ENCODE measurements around the gene LIPC. TPM values are rescaled to one million over a fixed set of nuclear protein-coding genes. Genes with fewer than 3 reads are reported as not detected.

The LIPC gene
- total and polyA plus RNA-seq, 2 of the 4 experiments (the other 2 are of a cell fraction), result 0.07 TPM; not detected in 1

- H3K4me2 ChIP-seq (ENCODE audit: low read depth, low read length), result no peak overlapping the region
- ChIA-PET CTCF (no interaction called here), POLR2A (ENCODE audit: unreplicated experiment) (no interaction called here)
- H3K56ac ChIP-seq (ENCODE audit: extremely low read depth, insufficient read depth, low read length), result no peak overlapping the region
- no peak overlapping the region for H2BK5ac ChIP-seq (ENCODE audit: low read depth, low read length, poor library complexity, severe bottlenecking)
- no peak for ATAC-seq (ENCODE audit: low read depth)
- no peak overlapping the region for H3K4me3 ChIP-seq (ENCODE audit: insufficient read depth, low read depth, low read length)
- peak overlapping the region; percentile 57; the same call in 1 of the 2 replicates for H2AK5ac ChIP-seq (ENCODE audit: low read depth, low read length)
- H2AK9ac ChIP-seq (replicated peaks; ENCODE audit: low read depth, low read length, poor library complexity), result no peak overlapping the region
- dilution Hi-C loops (cut with HindIII; ENCODE audit: low sequenced_read_pairs, unreplicated experiment), result no loop called here
- H3K14ac ChIP-seq (replicated peaks; ENCODE audit: low read depth, low read length), result no peak overlapping the region; the same call in 1 of the 2 replicates
- H3K4me1 ChIP-seq (ENCODE audit: control insufficient read depth, insufficient read depth, low read length), result peaks cover 3% of the 10 kb centered on the region; the same call in 1 of the 2 replicates
- no peak overlapping the region for H3K9ac ChIP-seq (ENCODE audit: low read depth, low read length)
- H3K18ac ChIP-seq (ENCODE audit: low read depth, low read length), result no peak overlapping the region
- H3K9me1 ChIP-seq (ENCODE audit: insufficient read depth, low read length), result no peaks in the 10 kb centered on the region
- in situ Hi-C loops (cut with MboI; ENCODE audit: low sequenced_read_pairs), result no loop called here
- no peaks in the 10 kb centered on the region for H3K9me3 ChIP-seq (ENCODE audit: control insufficient read depth, insufficient read depth, low read length)
- DNase-seq, result no peak
- H2BK120ac ChIP-seq (ENCODE audit: low read depth, low read length), result no peak overlapping the region; the same call in 1 of the 2 replicates
- TF ChIP-seq BHLHE40 (IDR thresholded peaks at IDR 0.05; ENCODE audit: low read depth, low read length), result no peak
- no peak for TF ChIP-seq MAFK (IDR thresholded peaks at IDR 0.05; ENCODE audit: low read depth, low read length)
- no peak for TF ChIP-seq MAZ (IDR thresholded peaks at IDR 0.05; ENCODE audit: borderline replicate concordance, low read depth, low read length)
- no peak for TF ChIP-seq CEBPB (IDR thresholded peaks at IDR 0.05; ENCODE audit: low read depth, low read length)
- TF ChIP-seq NFE2L2 (IDR thresholded peaks at IDR 0.05; ENCODE audit: low read depth, low read length), result no peak
- TF ChIP-seq RAD21 (IDR thresholded peaks at IDR 0.05; ENCODE audit: low read length), result no peak
- no peak for TF ChIP-seq RCOR1 (IDR thresholded peaks at IDR 0.05; ENCODE audit: insufficient replicate concordance, low read length)
- no peak for TF ChIP-seq FOS (IDR thresholded peaks at IDR 0.05; ENCODE audit: low read depth, low read length)
- no peak for TF ChIP-seq USF2 (IDR thresholded peaks at IDR 0.05; ENCODE audit: low read depth, low read length)
- no peak for TF ChIP-seq POLR2A (IDR thresholded peaks at IDR 0.05; ENCODE audit: low read depth, low read length)
- no peak for TF ChIP-seq ELK1 (IDR thresholded peaks at IDR 0.05; ENCODE audit: borderline replicate concordance, low read depth, low read length)
- no peak overlapping the region for H3K27ac ChIP-seq (ENCODE audit: insufficient read depth, low read length)
- intact Hi-C loops (cut with micrococcal nuclease), result no loop called here
- H3K4ac ChIP-seq (ENCODE audit: low read depth, low read length), result 0 out of 2 replicates have a peak overlapping the region, but pooled peaks have one; percentile 8
- no peak overlapping the region for H2BK20ac ChIP-seq (ENCODE audit: low read depth, low read length)
- H2AFZ ChIP-seq (replicated peaks; ENCODE audit: low read length, poor library complexity), result peak overlapping the region; percentile 11
- H4K20me1 ChIP-seq (ENCODE audit: insufficient read depth, low read length), result no peaks in the 10 kb centered on the region
- no peak overlapping the region for H2BK15ac ChIP-seq (ENCODE audit: low read depth, low read length)
- no peak overlapping the region for H3K23ac ChIP-seq (ENCODE audit: low read depth, low read length)
- no peak overlapping the region for H4K8ac ChIP-seq (ENCODE audit: low read depth in 2 of 2, low read length in 2 of 2)
- H4K91ac ChIP-seq (ENCODE audit: insufficient read depth, low read depth, low read length), result no peak overlapping the region
- H4K5ac ChIP-seq (ENCODE audit: low read depth, low read length), result no peak overlapping the region
- H3K36me3 ChIP-seq (ENCODE audit: control insufficient read depth, insufficient read depth, low read length), result no peaks in the 10 kb centered on the region
- 71% methylated on average over 1 of the region's 8 CpGs; no CpG with 5 or more reads in 1 of the 2 experiments for WGBS, 2 experiments (ENCODE audit: extremely low coverage in 2 of 2, insufficient read length in 1 of 2)
- no peaks in the 10 kb centered on the region for H3K27me3 ChIP-seq (ENCODE audit: control insufficient read depth, insufficient read depth, low read length)
- BruUV-seq (replicated peaks), result no TSS peak
- no peaks in the 10 kb centered on the region for H3K79me1 ChIP-seq (ENCODE audit: low read depth in 1 of 2, low read length in 2 of 2)
These were observed 29.7 kb upstream of the LIPC start for GRCh38 chr15:58401991-58402649.

Data from IMR-90 (cell line).